Measurements from ENCODE around the gene PDGFB. TPM values are rescaled to one million over a fixed set of nuclear protein-coding genes. Genes with fewer than 3 reads are reported as not detected.

The PDGFB gene
- total and polyA plus RNA-seq, 2 experiments from 2014 or later, result 2.2 to 8.0 TPM

DNA sequence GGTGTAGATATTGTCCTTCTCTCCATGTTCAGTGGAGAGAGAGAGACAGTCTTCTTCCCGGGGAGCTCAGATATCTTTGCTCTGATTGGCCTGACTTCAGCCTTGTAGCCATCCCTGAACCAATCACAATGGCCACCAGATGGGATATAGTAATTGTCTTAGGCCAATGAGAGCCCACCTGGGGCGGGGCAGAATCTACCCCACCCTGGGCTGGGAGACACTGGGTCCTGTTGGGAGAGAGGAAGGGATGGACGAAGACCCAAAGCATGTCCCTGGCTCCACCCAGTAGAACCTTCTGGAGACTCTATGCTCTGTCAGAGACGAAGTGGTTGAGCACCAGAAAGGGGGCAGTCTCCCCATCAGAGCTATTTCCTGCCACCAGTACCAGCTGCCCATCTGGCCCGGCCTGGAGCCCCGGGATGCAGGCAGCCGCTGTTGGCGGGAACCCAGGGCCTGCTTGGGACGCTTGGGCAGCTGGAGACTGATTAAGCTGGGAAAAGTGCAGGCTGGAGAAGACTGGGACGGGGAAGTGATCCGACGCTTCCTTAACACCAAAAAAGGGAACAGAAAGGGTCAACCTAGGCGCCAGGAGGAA is 60.7 kb downstream of the PDGFB start:
- H3K4me3 Mint-ChIP-seq, result no peak overlapping the region
- DNase-seq (ENCODE audit: low spot score) (peak; percentile 63), ATAC-seq (peak; percentile 46)
- Histone ChIP-seq H3K4me3 (no peak overlapping the region), H4K20me1 (replicated peaks; ENCODE audit: insufficient read depth) (no peaks in the 10 kb centered on the region), H3F3A (replicated peaks; ENCODE audit: low read depth) (peaks cover 6% of the 10 kb centered on the region; the same call in 1 of the 2 replicates), H3K79me2 (replicated peaks; ENCODE audit: insufficient read depth) (no peaks in the 10 kb centered on the region), H3K36me3 (ENCODE audit: insufficient read depth) (no peaks in the 10 kb centered on the region), H3K27me3 (ENCODE audit: insufficient read depth) (no peaks in the 10 kb centered on the region), H2AFZ (no peak overlapping the region), H3K27ac (ENCODE audit: low read depth) (no peak overlapping the region), H3K4me1 (ENCODE audit: insufficient read depth) (peaks cover 15% of the 10 kb centered on the region; the same call in 1 of the 2 replicates), H3K4me2 (no peak overlapping the region), H3K9me2 (ENCODE audit: insufficient read depth) (no peaks in the 10 kb centered on the region)
- peaks cover 21% of the 10 kb centered on the region for H3K4me1 Mint-ChIP-seq
- peaks cover 30% of the 10 kb centered on the region for H3K9me3 Mint-ChIP-seq
- H3K36me3 Mint-ChIP-seq (ENCODE audit: low read depth), result peaks cover 21% of the 10 kb centered on the region
- no peak overlapping the region for H3K27ac Mint-ChIP-seq
- peaks cover 15% of the 10 kb centered on the region for H3K27me3 Mint-ChIP-seq (ENCODE audit: insufficient read depth, low read depth, poor library complexity)
- TF ChIP-seq NANOG (IDR thresholded peaks at IDR 0.05; ENCODE audit: borderline replicate concordance), result no peak
- TF ChIP-seq POLR2AphosphoS5 (IDR thresholded peaks at IDR 0.05; ENCODE audit: low read depth), result peak; percentile 23; the same call in 1 of the 2 replicates

DNA sequence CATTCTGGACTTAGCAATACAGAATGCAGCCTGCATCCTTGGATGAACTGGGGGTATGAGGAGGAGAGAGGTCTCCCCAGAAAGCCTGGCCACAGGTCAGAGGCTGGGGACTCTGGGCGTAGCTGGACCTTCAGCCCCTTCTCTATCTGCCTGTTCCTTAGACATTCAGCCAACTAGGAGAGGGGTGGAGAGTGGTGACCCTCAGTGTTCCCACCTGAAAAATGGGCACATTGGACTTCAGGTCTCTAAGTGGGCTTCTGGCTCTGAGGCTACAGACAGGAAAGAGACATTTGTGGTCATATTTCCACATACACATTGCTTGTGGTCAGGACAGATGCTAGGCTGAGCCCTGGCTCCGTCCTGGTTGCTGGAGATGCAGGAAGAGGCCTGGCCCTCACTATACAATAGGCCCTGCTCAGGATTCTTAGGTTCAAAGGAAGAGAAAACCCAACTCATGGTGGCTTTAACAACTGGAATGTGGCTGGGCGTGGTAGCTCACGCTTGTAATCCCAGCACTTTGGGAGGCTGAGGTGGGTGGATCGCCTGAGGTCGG is 62.2 kb downstream of the PDGFB start:
- Histone ChIP-seq H4K20me1 (replicated peaks; ENCODE audit: insufficient read depth) (no peaks in the 10 kb centered on the region), H3K36me3 (ENCODE audit: insufficient read depth) (no peaks in the 10 kb centered on the region), H3K4me3 (no peak overlapping the region), H3K79me2 (replicated peaks; ENCODE audit: insufficient read depth) (no peaks in the 10 kb centered on the region), H3K9me2 (ENCODE audit: insufficient read depth) (no peaks in the 10 kb centered on the region), H2AFZ (no peak overlapping the region), H3K27me3 (ENCODE audit: insufficient read depth) (no peaks in the 10 kb centered on the region), H3K4me2 (no peak overlapping the region), H3K4me1 (ENCODE audit: insufficient read depth) (peaks cover 15% of the 10 kb centered on the region; the same call in 1 of the 2 replicates), H3F3A (replicated peaks; ENCODE audit: low read depth) (peaks cover 6% of the 10 kb centered on the region; the same call in 1 of the 2 replicates), H3K27ac (ENCODE audit: low read depth) (no peak overlapping the region)
- H3K4me3 Mint-ChIP-seq, result no peak overlapping the region
- DNase-seq (ENCODE audit: low spot score), result no peak
- H3K9me3 Mint-ChIP-seq, result peaks cover 27% of the 10 kb centered on the region
- H3K27me3 Mint-ChIP-seq (ENCODE audit: insufficient read depth, low read depth, poor library complexity), result peaks cover 17% of the 10 kb centered on the region
- H3K4me1 Mint-ChIP-seq, result peaks cover 34% of the 10 kb centered on the region
- no peak for ATAC-seq
- H3K27ac Mint-ChIP-seq, result no peak overlapping the region
- TF ChIP-seq CREB1 (CRISPR knock-in tag; IDR thresholded peaks at IDR 0.05; ENCODE audit: low read depth) (no peak), EZH2phosphoT487 (IDR thresholded peaks at IDR 0.05; ENCODE audit: unreplicated experiment) (no peak)
- TF ChIP-seq, protein P1, sequence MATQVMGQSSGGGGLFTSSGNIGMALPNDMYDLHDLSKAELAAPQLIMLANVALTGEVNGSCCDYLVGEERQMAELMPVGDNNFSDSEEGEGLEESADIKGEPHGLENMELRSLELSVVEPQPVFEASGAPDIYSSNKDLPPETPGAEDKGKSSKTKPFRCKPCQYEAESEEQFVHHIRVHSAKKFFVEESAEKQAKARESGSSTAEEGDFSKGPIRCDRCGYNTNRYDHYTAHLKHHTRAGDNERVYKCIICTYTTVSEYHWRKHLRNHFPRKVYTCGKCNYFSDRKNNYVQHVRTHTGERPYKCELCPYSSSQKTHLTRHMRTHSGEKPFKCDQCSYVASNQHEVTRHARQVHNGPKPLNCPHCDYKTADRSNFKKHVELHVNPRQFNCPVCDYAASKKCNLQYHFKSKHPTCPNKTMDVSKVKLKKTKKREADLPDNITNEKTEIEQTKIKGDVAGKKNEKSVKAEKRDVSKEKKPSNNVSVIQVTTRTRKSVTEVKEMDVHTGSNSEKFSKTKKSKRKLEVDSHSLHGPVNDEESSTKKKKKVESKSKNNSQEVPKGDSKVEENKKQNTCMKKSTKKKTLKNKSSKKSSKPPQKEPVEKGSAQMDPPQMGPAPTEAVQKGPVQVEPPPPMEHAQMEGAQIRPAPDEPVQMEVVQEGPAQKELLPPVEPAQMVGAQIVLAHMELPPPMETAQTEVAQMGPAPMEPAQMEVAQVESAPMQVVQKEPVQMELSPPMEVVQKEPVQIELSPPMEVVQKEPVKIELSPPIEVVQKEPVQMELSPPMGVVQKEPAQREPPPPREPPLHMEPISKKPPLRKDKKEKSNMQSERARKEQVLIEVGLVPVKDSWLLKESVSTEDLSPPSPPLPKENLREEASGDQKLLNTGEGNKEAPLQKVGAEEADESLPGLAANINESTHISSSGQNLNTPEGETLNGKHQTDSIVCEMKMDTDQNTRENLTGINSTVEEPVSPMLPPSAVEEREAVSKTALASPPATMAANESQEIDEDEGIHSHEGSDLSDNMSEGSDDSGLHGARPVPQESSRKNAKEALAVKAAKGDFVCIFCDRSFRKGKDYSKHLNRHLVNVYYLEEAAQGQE (IDR thresholded peaks at IDR 0.05; ENCODE audit: unreplicated experiment), result no peak
- TF ChIP-seq, protein P2, sequence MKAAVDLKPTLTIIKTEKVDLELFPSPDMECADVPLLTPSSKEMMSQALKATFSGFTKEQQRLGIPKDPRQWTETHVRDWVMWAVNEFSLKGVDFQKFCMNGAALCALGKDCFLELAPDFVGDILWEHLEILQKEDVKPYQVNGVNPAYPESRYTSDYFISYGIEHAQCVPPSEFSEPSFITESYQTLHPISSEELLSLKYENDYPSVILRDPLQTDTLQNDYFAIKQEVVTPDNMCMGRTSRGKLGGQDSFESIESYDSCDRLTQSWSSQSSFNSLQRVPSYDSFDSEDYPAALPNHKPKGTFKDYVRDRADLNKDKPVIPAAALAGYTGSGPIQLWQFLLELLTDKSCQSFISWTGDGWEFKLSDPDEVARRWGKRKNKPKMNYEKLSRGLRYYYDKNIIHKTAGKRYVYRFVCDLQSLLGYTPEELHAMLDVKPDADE (IDR thresholded peaks at IDR 0.05), result no peak
- TF ChIP-seq, protein P3, sequence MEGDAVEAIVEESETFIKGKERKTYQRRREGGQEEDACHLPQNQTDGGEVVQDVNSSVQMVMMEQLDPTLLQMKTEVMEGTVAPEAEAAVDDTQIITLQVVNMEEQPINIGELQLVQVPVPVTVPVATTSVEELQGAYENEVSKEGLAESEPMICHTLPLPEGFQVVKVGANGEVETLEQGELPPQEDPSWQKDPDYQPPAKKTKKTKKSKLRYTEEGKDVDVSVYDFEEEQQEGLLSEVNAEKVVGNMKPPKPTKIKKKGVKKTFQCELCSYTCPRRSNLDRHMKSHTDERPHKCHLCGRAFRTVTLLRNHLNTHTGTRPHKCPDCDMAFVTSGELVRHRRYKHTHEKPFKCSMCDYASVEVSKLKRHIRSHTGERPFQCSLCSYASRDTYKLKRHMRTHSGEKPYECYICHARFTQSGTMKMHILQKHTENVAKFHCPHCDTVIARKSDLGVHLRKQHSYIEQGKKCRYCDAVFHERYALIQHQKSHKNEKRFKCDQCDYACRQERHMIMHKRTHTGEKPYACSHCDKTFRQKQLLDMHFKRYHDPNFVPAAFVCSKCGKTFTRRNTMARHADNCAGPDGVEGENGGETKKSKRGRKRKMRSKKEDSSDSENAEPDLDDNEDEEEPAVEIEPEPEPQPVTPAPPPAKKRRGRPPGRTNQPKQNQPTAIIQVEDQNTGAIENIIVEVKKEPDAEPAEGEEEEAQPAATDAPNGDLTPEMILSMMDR (conservative IDR thresholded peaks at IDR 0.05; ENCODE audit: low read depth in 2 of 2), result no peak
- peaks cover 18% of the 10 kb centered on the region for H3K36me3 Mint-ChIP-seq (ENCODE audit: low read depth)

Measured in GM23338 (cell line).